ENCODE data around the gene PMM1.

PMM1 gene

DNA sequence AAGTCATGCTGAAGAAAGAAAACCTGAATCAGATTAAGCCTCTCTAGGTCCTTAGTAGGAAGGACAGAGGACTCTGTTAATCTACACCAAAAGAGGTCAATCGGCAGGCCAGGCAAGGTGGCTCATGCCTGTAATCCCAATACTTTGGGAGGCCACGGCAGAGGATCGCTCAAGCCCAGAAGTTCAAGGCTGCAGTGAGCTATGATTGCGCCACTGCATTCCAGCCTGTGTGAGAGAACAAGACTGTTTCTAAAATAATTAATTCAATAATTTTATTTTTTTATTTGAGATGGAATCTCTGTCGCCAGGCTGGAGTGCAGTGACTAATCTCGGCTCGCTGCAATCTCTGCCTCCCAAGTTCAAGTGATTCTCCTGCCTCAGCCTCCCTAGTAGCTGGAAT lies 35.9 kb upstream of the PMM1 start:
- in situ Hi-C loops (cut with HindIII; ENCODE audit: low pct_ligation_motif_present, low sequenced_read_pairs) = no loop called here
- Histone ChIP-seq H3K36me3 (replicated peaks) (peaks cover 51% of the 10 kb centered on the region), H3K4me3 (ENCODE audit: low read depth, low read length) (no peak overlapping the region), H3K27me3 (replicated peaks) (no peaks in the 10 kb centered on the region), H3K27ac (no peak overlapping the region)
- no peak for DNase-seq
- no peak for TF ChIP-seq CTCF (IDR thresholded peaks at IDR 0.05; ENCODE audit: low read depth, low read length, missing control alignments)

- in situ Hi-C loops (cut with HindIII; ENCODE audit: low pct_ligation_motif_present, low sequenced_read_pairs) = no loop called here
- Histone ChIP-seq H3K36me3 (replicated peaks) (peaks cover 25% of the 10 kb centered on the region), H3K27ac (peak overlapping the region; percentile 92), H3K27me3 (replicated peaks) (no peaks in the 10 kb centered on the region), H3K4me3 (ENCODE audit: low read depth, low read length) (peak overlapping the region; percentile 98)
- no peak for DNase-seq
- no peak for TF ChIP-seq CTCF (IDR thresholded peaks at IDR 0.05; ENCODE audit: low read depth, low read length, missing control alignments)
Measured at GRCh38 chr22:41621911-41622179, 32.2 kb upstream of the PMM1 start.

GRCh38 chr22:41621099-41621910 lies 31.7 kb upstream of the PMM1 start, which contains the start of gene XRCC6:
Gene XRCC6 (plus strand): TSS chr22:41621295. CDS start chr22:41622005, 710 bp downstream.
- H3K27ac ChIP-seq = peak within 1 kb of the TSS; percentile 92
- no peaks in the 10 kb centered on the region for H3K27me3 ChIP-seq (replicated peaks)
- in situ Hi-C loops (cut with HindIII; ENCODE audit: low pct_ligation_motif_present, low sequenced_read_pairs) = no loop called here
- H3K36me3 ChIP-seq (replicated peaks) = peaks cover 24% of the 10 kb centered on the region
- peak within 1 kb of the TSS; percentile 98 for H3K4me3 ChIP-seq (ENCODE audit: low read depth, low read length)
- no peak for TF ChIP-seq CTCF (IDR thresholded peaks at IDR 0.05; ENCODE audit: low read depth, low read length, missing control alignments)
- DNase-seq = peak; percentile 100

DNA sequence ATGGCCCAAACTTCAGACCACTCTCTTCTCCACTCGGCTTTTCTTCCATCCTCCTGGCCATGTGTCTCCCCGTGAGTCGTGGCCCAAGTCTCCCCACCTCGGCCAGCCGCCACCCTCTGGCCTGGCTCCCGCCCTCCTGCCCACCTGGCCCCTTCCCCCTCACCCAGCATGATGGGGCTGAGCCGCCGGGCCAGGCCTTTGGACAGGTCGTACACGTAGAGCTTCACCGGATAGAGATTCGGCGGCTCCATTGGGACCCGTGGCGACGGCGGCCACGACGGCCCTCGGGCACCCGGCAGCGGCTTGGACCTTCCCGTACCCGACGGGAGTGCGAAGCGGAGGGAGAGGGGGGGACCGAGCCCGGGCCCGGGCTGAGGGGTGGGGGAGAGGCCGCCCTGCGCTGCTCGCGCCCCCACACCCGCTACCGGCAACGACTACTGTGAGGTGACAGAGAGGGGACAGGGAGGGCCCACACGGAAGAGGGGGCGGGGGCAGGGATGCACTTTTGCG lies 31.0 kb upstream of the PMM1 start, which contains the start of gene DESI1:
TSS of gene DESI1 (minus strand) at position 455 of the 510 bp plus-strand sequence. CDS start at position 251, 204 bp downstream.
- peak within 1 kb of the TSS; percentile 92 for H3K27ac ChIP-seq
- no peak for TF ChIP-seq CTCF (IDR thresholded peaks at IDR 0.05; ENCODE audit: low read depth, low read length, missing control alignments)

GRCh38 chr22:41619979-41620588 lies 30.4 kb upstream of the PMM1 start:
- DNase-seq = no peak
- H3K27ac ChIP-seq = peak overlapping the region; percentile 73
- peak overlapping the region; percentile 98 for H3K4me3 ChIP-seq (ENCODE audit: low read depth, low read length)
- in situ Hi-C loops (cut with HindIII; ENCODE audit: low pct_ligation_motif_present, low sequenced_read_pairs) = no loop called here
- H3K27me3 ChIP-seq (replicated peaks) = no peaks in the 10 kb centered on the region
- peaks cover 15% of the 10 kb centered on the region for H3K36me3 ChIP-seq (replicated peaks)
- TF ChIP-seq CTCF (IDR thresholded peaks at IDR 0.05; ENCODE audit: low read depth, low read length, missing control alignments) = peak; percentile 28

More for the DNA sequence above, 31.0 kb upstream of the PMM1 start, which contains the start of gene DESI1:
- no peak for DNase-seq
- H3K4me3 ChIP-seq (ENCODE audit: low read depth, low read length) = peak within 1 kb of the TSS; percentile 98
- in situ Hi-C loops (cut with HindIII; ENCODE audit: low pct_ligation_motif_present, low sequenced_read_pairs) = no loop called here
- peaks cover 20% of the 10 kb centered on the region for H3K36me3 ChIP-seq (replicated peaks)
- no peaks in the 10 kb centered on the region for H3K27me3 ChIP-seq (replicated peaks)

Data from brain microvascular endothelial cell (primary cell).